ENCODE measurements around the gene PLXDC2.

- TF ChIP-seq, protein P1, sequence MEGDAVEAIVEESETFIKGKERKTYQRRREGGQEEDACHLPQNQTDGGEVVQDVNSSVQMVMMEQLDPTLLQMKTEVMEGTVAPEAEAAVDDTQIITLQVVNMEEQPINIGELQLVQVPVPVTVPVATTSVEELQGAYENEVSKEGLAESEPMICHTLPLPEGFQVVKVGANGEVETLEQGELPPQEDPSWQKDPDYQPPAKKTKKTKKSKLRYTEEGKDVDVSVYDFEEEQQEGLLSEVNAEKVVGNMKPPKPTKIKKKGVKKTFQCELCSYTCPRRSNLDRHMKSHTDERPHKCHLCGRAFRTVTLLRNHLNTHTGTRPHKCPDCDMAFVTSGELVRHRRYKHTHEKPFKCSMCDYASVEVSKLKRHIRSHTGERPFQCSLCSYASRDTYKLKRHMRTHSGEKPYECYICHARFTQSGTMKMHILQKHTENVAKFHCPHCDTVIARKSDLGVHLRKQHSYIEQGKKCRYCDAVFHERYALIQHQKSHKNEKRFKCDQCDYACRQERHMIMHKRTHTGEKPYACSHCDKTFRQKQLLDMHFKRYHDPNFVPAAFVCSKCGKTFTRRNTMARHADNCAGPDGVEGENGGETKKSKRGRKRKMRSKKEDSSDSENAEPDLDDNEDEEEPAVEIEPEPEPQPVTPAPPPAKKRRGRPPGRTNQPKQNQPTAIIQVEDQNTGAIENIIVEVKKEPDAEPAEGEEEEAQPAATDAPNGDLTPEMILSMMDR (IDR thresholded peaks at IDR 0.05; ENCODE audit: poor library complexity): no peak
- no peak for TF ChIP-seq EZH2 (IDR thresholded peaks at IDR 0.05; ENCODE audit: borderline replicate concordance)
- no peak for TF ChIP-seq EZH2phosphoT487 (IDR thresholded peaks at IDR 0.05; ENCODE audit: low read depth, severe bottlenecking, unreplicated experiment)
These were observed 416.0 kb downstream of the PLXDC2 start for GRCh38 chr10:20232079-20232705.

Measured in hepatocyte (in vitro differentiated cells).